SK-N-MC (cell line): ENCODE data around the gene OR5AU1.
A peak's percentile ranks its signal among the peaks of the same experiment; 100 is the strongest.

Experiments
- DNase-seq: peaks from one replicate; pipeline ENCODE4 v3.0.0-alpha.2; 2011; ENCODE audit warnings: low read depth, low spot score
- H3K27ac ChIP-seq: fragments of 200-600 bp; sonication (generic); 2 replicates; pipeline ENCODE4 v1.5.1; 2016; ENCODE audit warnings: mixed run types
- H3K36me3 ChIP-seq: fragments of 200-600 bp; sonication (generic); 2 replicates; pipeline ENCODE4 v1.6.1; 2017; ENCODE audit warnings: antibody characterized with exemption, low read length, mixed read lengths; ENCODE audit not compliant: insufficient read depth
- H3K4me3 ChIP-seq: fragments of 200-600 bp; sonication (generic); 2 replicates; pipeline ENCODE4 v1.5.1; 2016
- H3K9ac ChIP-seq: fragments of 200-600 bp; sonication (generic); 2 replicates; pipeline ENCODE4 v1.8.0; 2017; ENCODE audit warnings: mixed run types, mixed read lengths; ENCODE audit not compliant: insufficient read length
- H3K9me3 ChIP-seq: fragments of 200-600 bp; sonication (generic); 2 replicates; pipeline ENCODE4 v1.6.1; 2017; ENCODE audit warnings: low read depth, mild to moderate bottlenecking, antibody characterized with exemption, low read length, moderate library complexity, mixed read lengths
- EZH2 ChIP-seq: fragments of 200-600 bp; sonication (generic); IDR thresholded peaks from one replicate; pipeline ENCODE4 v1.6.1; 2017; ENCODE audit warnings: antibody characterized with exemption
- FOXP2 ChIP-seq: optimal IDR thresholded peaks from 2 replicates; pipeline ENCODE3; 2011; ENCODE audit warnings: mild to moderate bottlenecking, moderate library complexity; ENCODE audit not compliant: insufficient read depth; ENCODE audit errors: extremely low read length, control extremely low read depth
- POLR2AphosphoS5 ChIP-seq: IDR thresholded peaks from 2 replicates; pipeline ENCODE4 v1.6.1; 2012; ENCODE audit warnings: mild to moderate bottlenecking, low read depth, low read length, borderline replicate concordance

The OR5AU1 gene

GRCh38 chr14:21107283-21107800 is 48.5 kb downstream of the OR5AU1 start:
- Histone ChIP-seq H3K36me3 (no peaks in the 10 kb centered on the region), H3K4me3 (no peak overlapping the region), H3K9me3 (no peaks in the 10 kb centered on the region), H3K9ac (no peak overlapping the region), H3K27ac (no peak overlapping the region)
- no peak for TF ChIP-seq EZH2
- TF ChIP-seq POLR2AphosphoS5 = no peak
- no peak for TF ChIP-seq FOXP2
- DNase-seq = no peak

GRCh38 chr14:21106498-21107282 is 49.2 kb downstream of the OR5AU1 start:
- peak overlapping the region; percentile 49 for H3K4me3 ChIP-seq
- H3K27ac ChIP-seq = peak overlapping the region; percentile 72
- H3K9ac ChIP-seq = peak overlapping the region; percentile 66
- DNase-seq = peak; percentile 56
- H3K9me3 ChIP-seq = no peaks in the 10 kb centered on the region
- no peaks in the 10 kb centered on the region for H3K36me3 ChIP-seq
- TF ChIP-seq EZH2 (no peak), FOXP2 (no peak), POLR2AphosphoS5 (no peak)

- no peaks in the 10 kb centered on the region for H3K36me3 ChIP-seq
- no peak for TF ChIP-seq FOXP2
- TF ChIP-seq POLR2AphosphoS5 = no peak
- TF ChIP-seq EZH2 = no peak
- H3K4me3 ChIP-seq = no peak overlapping the region; the same call in 1 of the 2 replicates
- peak overlapping the region; percentile 72 for H3K27ac ChIP-seq
- no peaks in the 10 kb centered on the region for H3K9me3 ChIP-seq
- H3K9ac ChIP-seq = peak overlapping the region; percentile 54
- DNase-seq = no peak
Measured at GRCh38 chr14:21106176-21106497, 49.7 kb downstream of the OR5AU1 start.

GRCh38 chr14:21105095-21105494 is 50.8 kb downstream of the OR5AU1 start:
- no peak for DNase-seq
- H3K36me3 ChIP-seq = no peaks in the 10 kb centered on the region
- TF ChIP-seq FOXP2 (no peak), POLR2AphosphoS5 (no peak), EZH2 (no peak)
- H3K9ac ChIP-seq = peak overlapping the region; percentile 94
- H3K9me3 ChIP-seq = no peaks in the 10 kb centered on the region
- peak overlapping the region; percentile 86 for H3K4me3 ChIP-seq
- peak overlapping the region; percentile 95 for H3K27ac ChIP-seq
